Stimulated activated CD8-positive, alpha-beta memory T cell treated with anti-CD3 and anti-CD28 coated beads, Interleukin-7, amount 100 ng/mL, for 48 hours (primary cell): ENCODE results near the gene MARK2.

ENCODE experiments used
- DNase-seq, 2 donors: peaks; one replicate each; pipeline ENCODE4 v3.0.0-alpha.2; 2020; ENCODE audit warnings: low read depth in 1 of 2; ENCODE audit errors: extremely low read depth in 1 of 2

MARK2 gene

GRCh38 chr11:63907808-63908530, 69.1 kb downstream of the MARK2 start:
- DNase-seq, result no peak

GRCh38 chr11:63908631-63909401, 69.9 kb downstream of the MARK2 start:
- DNase-seq, result no peak

- no peak for DNase-seq
Observed at GRCh38 chr11:63909591-63910506, 70.9 kb downstream of the MARK2 start.

GRCh38 chr11:63910675-63911074, 71.8 kb downstream of the MARK2 start:
- DNase-seq, result no peak

- DNase-seq, result no peak
Observed at GRCh38 chr11:63911440-63911839, 72.5 kb downstream of the MARK2 start.

GRCh38 chr11:63911876-63912275, 73.0 kb downstream of the MARK2 start:
- DNase-seq, result no peak

- no peak for DNase-seq
Observed at GRCh38 chr11:63912678-63913077, 73.8 kb downstream of the MARK2 start.

- DNase-seq, result no peak
Observed at GRCh38 chr11:63913866-63914830, 75.2 kb downstream of the MARK2 start.

GRCh38 chr11:63914896-63915691, 76.2 kb downstream of the MARK2 start:
- DNase-seq, result no peak

GRCh38 chr11:63915961-63916836, 77.3 kb downstream of the MARK2 start:
- no peak for DNase-seq

- peak in 1 of 2 donors; percentile 48 for DNase-seq
Observed at GRCh38 chr11:63916837-63917691, 78.2 kb downstream of the MARK2 start, which contains the start of gene RCOR2. TSS of gene RCOR2 (minus strand) at chr11:63917164. CDS start at chr11:63916456, 708 bp downstream.

- no peak for DNase-seq
Observed at GRCh38 chr11:63917692-63918506, 79.0 kb downstream of the MARK2 start.

GRCh38 chr11:63918507-63919191, 79.7 kb downstream of the MARK2 start:
- no peak for DNase-seq

- DNase-seq, result no peak
Observed at GRCh38 chr11:63919267-63920125, 80.6 kb downstream of the MARK2 start.
